OCI-M1 (cell line): ENCODE data around the gene CASP1.
"Not testable (repeated sequence)": the region's sequence is repeated elsewhere in the genome, so short reads cannot be mapped to it uniquely, and the experiment has no call there.

Experiments used
- DNase-seq: peaks from one replicate; lab custom pipeline; 2025; lab: John Stamatoyannopoulos, UW

Gene CASP1

GRCh38 chr11:105045676-105046296 is 10.8 kb upstream of the CASP1 start:
- no peak for DNase-seq

- DNase-seq, result peak; percentile 57
These were observed 9.9 kb upstream of the CASP1 start, which contains the start of gene CARD16 for GRCh38 chr11:105044557-105045524. Gene CARD16, minus strand, starts transcription at chr11:105045335. Its CDS starts 38 bp downstream, at chr11:105045297.

GRCh38 chr11:105042178-105042577 is 7.2 kb upstream of the CASP1 start:
- no peak for DNase-seq

- DNase-seq, result no peak
These were observed 5.8 kb upstream of the CASP1 start for GRCh38 chr11:105040703-105041102.

GRCh38 chr11:105034388-105034787 is 556 bp downstream of the CASP1 start:
- not testable (repeated sequence) for DNase-seq

- DNase-seq, result no peak
These were observed 1.2 kb downstream of the CASP1 start for GRCh38 chr11:105033781-105034180.

GRCh38 chr11:105033343-105033742 is 1.6 kb downstream of the CASP1 start:
- no peak for DNase-seq

- no peak for DNase-seq
These were observed 2.4 kb downstream of the CASP1 start for GRCh38 chr11:105032495-105032894.

GRCh38 chr11:105027678-105028077 is 7.3 kb downstream of the CASP1 start:
- DNase-seq, result peak; percentile 73

GRCh38 chr11:105024394-105024793 is 10.6 kb downstream of the CASP1 start:
- DNase-seq, result peak; percentile 31

- peak; percentile 73 for DNase-seq
These were observed 11.9 kb downstream of the CASP1 start, which contains the start of gene CASP5 for GRCh38 chr11:105023003-105023402. Gene CASP5, minus strand, starts transcription at chr11:105023168. Its CDS starts 32 bp downstream, at chr11:105023136.

- DNase-seq, result no peak
These were observed 12.4 kb downstream of the CASP1 start for GRCh38 chr11:105022527-105022926.

GRCh38 chr11:105007463-105007862 is 27.5 kb downstream of the CASP1 start:
- no peak for DNase-seq

- no peak for DNase-seq
These were observed 29.5 kb downstream of the CASP1 start for GRCh38 chr11:105005451-105005845.

GRCh38 chr11:105004021-105004420 is 30.9 kb downstream of the CASP1 start:
- DNase-seq, result no peak

GRCh38 chr11:105003151-105003550 is 31.8 kb downstream of the CASP1 start:
- DNase-seq, result no peak

GRCh38 chr11:105000797-105001196 is 34.1 kb downstream of the CASP1 start:
- peak; percentile 37 for DNase-seq

- no peak for DNase-seq
These were observed 34.8 kb downstream of the CASP1 start for GRCh38 chr11:105000167-105000566.

- no peak for DNase-seq
These were observed 35.2 kb downstream of the CASP1 start for GRCh38 chr11:104999721-105000120.

- peak; percentile 54 for DNase-seq
These were observed 37.7 kb downstream of the CASP1 start for GRCh38 chr11:104997288-104997687.

GRCh38 chr11:104995001-104995408 is 39.9 kb downstream of the CASP1 start:
- no peak for DNase-seq

- no peak for DNase-seq
These were observed 42.2 kb downstream of the CASP1 start for GRCh38 chr11:104992781-104993180.

GRCh38 chr11:104991994-104992393 is 43.0 kb downstream of the CASP1 start:
- no peak for DNase-seq
